GM19395 (cell line): Measurements from ENCODE around the gene SCARF1.
A peak's percentile ranks its signal among the peaks of the same experiment; 100 is the strongest.

Source experiments
- ATAC-seq: cut with Tn5 transposase; IDR thresholded peaks from one replicate; pipeline ENCODE4 v1.9.1; 2021; ENCODE audit warnings: mild to moderate bottlenecking, moderate library complexity; ENCODE audit not compliant: unreplicated experiment

Gene SCARF1

DNA sequence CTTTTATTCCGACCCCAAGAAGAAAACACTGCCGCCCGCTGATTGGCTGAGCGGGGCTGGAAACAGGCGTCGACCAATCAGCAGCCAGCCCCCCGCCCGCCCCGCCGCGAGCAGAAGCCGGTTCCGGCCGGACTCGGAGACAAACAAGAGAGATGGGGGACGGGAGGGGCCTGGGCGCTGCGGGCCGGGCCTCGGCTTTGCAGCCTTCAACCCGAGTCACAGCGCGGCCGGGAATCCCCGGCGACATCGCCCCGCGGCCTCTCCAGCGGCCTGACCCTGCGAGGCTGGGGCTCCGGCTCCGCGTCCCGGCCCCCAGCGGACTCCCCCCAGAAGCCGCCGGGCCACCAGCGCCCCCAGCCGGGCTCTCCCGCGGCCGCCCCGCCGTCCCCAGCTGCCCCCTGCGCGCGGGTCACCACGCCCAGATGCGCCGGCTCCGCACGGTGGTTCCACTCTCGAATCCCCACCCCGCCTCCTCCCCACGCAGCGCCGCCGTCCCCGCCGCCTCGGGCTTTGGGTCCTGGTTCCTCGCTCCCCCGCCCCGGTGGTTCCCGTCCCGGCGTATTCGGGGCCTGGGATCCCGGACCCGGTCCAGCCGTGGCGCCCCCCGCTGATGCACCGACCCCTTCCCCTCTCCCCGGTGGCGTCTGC is 16.6 kb downstream of the SCARF1 start:
- peak; percentile 45 for ATAC-seq

DNA sequence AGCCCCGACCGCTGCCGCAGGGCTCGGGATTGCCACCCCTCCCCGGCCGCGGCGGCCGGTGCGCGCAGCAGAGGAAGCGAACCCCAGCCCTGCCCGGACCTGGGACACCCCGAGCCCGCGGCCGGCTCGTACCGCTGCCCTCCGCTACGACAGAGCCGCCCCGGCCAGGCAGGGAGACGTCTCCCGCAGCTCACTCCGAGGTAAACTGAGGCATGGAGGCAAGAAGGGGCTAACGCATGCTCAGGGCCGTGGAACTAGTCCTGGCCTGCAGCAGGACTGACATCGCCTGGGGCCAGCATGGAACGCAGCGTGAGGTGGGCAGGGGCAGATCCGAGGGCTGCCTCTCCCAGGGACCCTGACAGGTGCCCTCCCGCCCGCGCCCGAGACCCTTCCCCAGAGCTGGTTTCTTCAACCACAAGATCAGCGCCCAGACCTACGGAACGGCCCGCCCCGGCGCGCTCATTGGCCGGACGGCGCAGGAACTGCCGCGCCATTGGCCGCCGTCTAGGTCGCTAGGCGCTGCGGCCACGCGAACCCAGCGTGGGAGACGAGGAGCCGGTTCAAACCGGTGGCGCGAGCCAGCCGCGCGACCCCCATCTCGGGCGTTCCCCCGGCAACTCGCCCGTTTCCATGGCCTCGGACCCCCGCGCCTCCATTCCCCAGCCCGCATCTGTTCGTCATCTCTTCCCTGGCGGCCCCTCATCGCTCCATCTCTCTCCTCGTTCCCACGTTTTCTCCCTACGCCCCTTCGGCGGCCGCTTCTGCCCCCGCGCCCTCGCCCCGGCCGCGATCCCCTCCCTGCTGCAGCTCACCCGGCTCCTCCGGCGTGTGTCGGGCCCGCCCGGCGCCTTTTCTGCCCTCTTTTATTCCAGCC is 17.3 kb downstream of the SCARF1 start, which contains the start of gene SLC43A2:
Gene SLC43A2, minus strand, starts transcription at position 853 of the 874 bp plus-strand sequence. CDS start 960 bp downstream, outside the sequence.
- peak; percentile 52 for ATAC-seq

- no peak for ATAC-seq
Measured at GRCh38 chr17:1627182-1627981, 18.1 kb downstream of the SCARF1 start.

DNA sequence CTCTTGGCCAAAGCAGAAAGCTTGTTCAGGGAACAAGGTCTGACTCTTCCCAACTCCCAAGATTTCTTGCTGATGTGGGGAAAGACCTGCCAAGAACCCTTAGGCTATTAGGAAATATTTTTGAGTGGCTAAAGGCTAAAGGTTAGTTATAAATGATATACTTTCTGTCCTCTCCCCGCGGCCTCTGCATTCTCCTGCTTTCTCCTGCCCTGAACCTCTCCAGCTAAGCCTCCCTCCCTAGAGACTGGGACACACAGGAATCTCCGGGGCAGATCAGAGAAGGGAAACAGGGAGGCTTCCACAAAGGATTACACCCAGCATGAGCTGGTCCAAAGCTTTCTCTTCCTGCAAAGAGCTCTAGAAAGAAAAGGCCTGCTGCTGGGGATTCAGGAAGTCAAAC is 19.2 kb downstream of the SCARF1 start:
- no peak for ATAC-seq

GRCh38 chr17:1625581-1625980 is 20.0 kb downstream of the SCARF1 start:
- ATAC-seq, result no peak

- ATAC-seq, result no peak
Measured at GRCh38 chr17:1625053-1625452, 20.5 kb downstream of the SCARF1 start.

DNA sequence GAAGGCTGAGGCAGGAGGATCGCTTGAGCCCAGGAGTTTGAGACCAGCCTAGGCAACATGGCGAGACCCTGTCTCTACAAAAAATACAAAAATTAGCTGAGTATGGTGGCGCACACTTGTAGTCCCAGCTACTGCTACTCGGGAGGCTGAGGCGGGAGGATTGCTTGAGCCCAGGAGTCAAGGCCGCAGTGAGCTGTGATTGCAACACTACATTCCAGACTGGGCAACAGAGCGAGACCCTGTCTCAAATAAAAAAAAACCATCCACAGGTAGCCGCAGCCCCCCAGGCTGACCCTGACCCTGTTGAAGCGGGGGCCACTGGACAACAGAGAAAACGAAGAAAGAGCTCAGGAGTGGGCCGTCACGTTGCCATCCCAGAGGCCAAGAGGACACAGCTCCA is 20.9 kb downstream of the SCARF1 start:
- ATAC-seq, result no peak

- ATAC-seq, result no peak
Measured at GRCh38 chr17:1623057-1623630, 22.4 kb downstream of the SCARF1 start.

DNA sequence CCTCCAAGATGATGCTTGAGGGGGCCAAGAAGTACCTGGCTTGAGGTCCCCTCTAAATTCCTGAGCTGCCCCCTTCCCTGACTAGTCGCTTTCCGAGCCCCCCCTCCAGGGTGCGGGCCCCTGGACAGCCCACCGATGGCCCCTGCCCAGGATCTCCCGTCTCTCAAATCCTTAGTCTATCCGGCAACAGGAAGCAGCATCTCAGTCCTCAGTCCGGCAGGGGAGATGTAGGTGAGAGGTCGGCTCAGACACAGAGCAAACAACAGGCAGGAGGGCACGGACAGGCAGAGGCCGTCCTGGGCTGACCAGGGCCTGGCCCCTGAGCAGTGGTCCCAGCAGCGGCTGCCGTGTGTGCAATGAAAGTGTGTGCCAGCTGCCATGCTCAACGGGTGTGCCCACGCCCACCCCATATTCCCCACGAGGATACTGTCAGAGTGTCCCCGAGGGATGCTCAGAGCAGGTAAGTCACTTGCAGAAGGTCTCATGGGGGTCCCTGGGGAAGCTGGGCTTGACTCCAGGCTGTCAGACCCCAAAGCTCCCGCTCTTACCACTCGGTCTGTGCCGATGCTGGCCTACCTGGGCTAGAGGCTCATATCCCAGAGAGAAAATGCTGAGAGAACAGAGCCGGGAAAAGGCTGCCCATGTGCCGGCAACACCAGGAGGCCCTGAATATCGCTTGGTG is 24.1 kb downstream of the SCARF1 start:
- ATAC-seq, result no peak

GRCh38 chr17:1620486-1620885 is 25.0 kb downstream of the SCARF1 start:
- ATAC-seq, result no peak

DNA sequence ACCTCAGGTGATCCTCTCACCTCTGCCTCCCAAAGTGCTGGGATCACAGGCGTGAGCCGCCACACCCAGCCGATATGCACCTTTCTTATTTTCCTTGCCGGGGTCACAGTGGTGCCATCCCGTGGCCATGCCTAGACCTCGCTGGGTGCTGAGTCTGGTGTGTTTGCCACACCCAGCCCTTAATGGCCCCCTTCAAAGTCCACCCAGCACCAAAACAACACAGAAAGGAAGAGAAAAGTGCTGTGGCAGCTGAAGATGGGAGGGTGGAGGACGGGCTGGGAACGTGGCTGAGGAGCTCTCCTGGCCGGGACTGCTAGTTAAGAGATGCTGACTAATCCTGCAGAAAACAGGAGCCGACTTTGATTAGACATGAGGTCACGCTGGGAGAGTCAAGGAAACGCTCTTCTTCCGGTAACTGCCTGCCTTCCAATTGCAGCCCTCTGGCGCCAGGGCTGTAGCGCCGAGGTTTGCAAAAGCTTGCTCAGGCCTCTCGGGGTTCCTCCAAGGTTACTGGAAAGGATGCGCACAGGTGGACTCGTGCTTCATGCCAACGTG is 27.8 kb downstream of the SCARF1 start:
- no peak for ATAC-seq

DNA sequence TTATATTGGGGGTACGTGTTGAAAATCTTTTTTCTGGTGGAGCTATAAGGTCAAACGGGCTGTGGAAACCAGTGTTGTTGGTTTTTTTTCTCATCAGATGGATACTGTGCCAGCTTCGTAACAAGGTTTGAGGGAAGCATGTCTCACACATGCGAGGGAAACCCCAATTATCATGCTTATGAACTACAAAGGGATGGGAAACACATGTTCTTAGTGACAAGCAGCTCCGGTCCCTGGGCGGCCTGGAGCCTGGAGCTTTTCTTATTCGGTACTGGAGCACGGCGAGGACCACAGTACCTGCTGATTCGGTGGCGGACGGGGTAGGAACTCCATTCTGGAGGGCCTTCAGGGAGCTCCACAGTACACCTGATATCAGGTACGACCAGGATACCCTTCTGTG is 29.4 kb downstream of the SCARF1 start:
- no peak for ATAC-seq

GRCh38 chr17:1612400-1612799 is 33.1 kb downstream of the SCARF1 start:
- ATAC-seq, result no peak

DNA sequence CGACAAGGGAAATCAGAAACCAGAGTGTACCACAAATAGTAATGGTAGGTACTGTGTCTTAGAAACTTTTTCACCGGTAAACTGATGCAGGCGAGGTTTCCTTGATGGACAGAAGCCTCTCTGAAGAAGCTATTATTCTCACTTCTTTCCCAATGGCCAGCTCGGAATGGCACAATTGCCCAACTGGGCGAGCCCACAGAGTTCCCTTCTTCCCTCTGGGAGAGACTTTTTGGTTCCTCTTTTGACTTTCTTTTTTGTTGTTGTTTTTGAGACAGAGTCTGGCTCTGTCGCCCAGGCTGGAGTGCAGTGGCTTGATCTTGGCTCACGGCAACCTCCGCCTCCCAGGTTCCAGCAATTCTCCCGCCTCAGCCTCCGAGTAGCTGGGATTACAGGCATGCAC is 33.8 kb downstream of the SCARF1 start:
- ATAC-seq, result no peak

GRCh38 chr17:1608676-1609075 is 36.9 kb downstream of the SCARF1 start:
- no peak for ATAC-seq

- no peak for ATAC-seq
Measured at GRCh38 chr17:1607971-1608320, 37.6 kb downstream of the SCARF1 start.

DNA sequence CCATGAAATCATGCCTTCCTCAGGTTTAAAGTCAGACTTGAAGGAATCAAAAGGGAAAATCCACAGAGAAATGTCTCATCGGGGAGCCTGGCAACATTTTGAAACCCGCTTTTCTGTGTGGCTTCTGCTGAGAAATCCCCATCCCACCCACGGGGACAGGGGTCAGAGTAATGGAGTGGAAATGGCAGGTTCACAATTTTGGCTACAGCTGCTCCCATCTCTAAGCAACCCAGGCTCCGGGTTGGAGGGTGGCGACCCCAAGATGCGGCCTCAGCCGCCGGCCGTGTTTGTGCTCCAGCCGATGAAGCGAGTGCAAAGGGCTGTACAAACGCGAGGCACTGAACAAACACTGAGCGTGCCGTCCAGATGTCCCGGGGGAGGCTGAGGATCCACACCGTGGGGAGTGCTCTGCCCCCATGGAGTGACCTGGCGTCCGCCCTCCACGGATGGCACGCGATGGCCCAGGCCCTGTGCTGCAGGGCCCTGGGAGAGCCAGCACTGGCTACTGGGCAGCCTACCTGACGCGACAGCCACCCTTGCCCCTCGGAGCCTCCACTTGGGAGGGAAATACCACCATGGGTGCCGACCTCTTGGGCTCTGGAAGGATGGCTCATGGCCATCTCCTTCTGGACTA is 39.1 kb downstream of the SCARF1 start:
- no peak for ATAC-seq

DNA sequence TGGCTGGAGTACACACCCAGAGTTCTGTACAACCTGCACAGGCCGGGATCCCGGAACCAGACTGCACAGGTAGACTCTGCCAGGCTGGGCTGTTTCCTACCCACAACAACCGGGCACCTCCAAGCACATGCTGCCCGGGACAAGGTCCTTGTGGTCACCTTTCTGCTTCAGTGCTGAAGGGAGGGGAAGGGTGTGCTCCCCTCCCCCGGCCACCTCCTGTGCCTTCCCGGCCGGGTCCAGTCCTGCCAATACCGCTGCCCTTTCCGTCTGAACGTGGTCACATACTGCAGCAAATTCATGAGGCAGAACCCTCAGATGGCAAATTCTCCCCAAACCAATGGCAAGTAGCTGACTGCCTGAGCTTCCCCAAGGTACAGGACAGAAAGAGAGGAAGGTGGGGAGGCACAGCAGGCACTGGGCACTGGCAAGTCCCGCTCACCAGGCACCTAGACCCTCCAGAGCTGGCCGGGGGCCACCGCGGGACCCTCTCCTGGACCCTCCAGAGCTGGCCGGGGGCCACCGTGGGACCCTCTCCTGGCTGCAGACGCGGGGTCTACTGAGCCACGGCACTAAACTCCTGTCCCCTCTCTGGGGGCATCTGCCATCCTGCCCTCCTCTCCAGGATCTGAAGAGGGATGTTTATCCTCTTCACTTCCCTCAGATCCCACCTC is 39.7 kb downstream of the SCARF1 start:
- no peak for ATAC-seq

GRCh38 chr17:1604831-1605528 is 40.6 kb downstream of the SCARF1 start:
- ATAC-seq, result no peak
